Spinal cord (tissue), 10 donors: ENCODE results near the gene WBP1L. TPM values are rescaled to one million over a fixed set of nuclear protein-coding genes. Genes with fewer than 3 reads are reported as not detected.
"Not testable (repeated sequence)": the region's sequence is repeated elsewhere in the genome, so short reads cannot be mapped to it uniquely, and the experiment has no call there.

Source experiments
- DNase-seq, 6 donors: peaks; one replicate each; pipeline versions ENCODE4 v3.0.0 to v3.0.0-alpha.2; 2013 to 2015; ENCODE audit warnings: low spot score in 6 of 6, low read depth in 4 of 6
- H3K27ac ChIP-seq: one replicate; pipeline ENCODE4 v1.5.1; 2013; ENCODE audit warnings: low read depth, low read length, control low read depth
- H3K27me3 ChIP-seq: one replicate; pipeline ENCODE4 v1.6.1; 2013; ENCODE audit warnings: low read length; ENCODE audit not compliant: control insufficient read depth, insufficient read depth
- H3K36me3 ChIP-seq: one replicate; pipeline ENCODE4 v1.6.1; 2013; ENCODE audit warnings: low read length; ENCODE audit not compliant: control insufficient read depth, insufficient read depth
- H3K4me1 ChIP-seq: one replicate; pipeline ENCODE4 v1.6.1; 2013; ENCODE audit warnings: low read length; ENCODE audit not compliant: control insufficient read depth, insufficient read depth
- H3K4me3 ChIP-seq: one replicate; pipeline ENCODE4 v1.5.1; 2013; ENCODE audit warnings: low read depth, low read length, control low read depth
- H3K9me3 ChIP-seq: one replicate; pipeline ENCODE4 v1.6.1; 2013; ENCODE audit warnings: low read length; ENCODE audit not compliant: control insufficient read depth, insufficient read depth
- WGBS: methylation state at CpG from one replicate; pipeline ENCODE4 v1.1.5; 2013; ENCODE audit warnings: missing lambda C conversion rate; ENCODE audit not compliant: insufficient coverage; 5-methylcytosine and 5-hydroxymethylcytosine counted together
- polyA plus RNA-seq, 2 donors: library from polyadenylated mRNA; unstranded; fragments of 120-200 nt; gene quantifications; one replicate each; pipeline ENCODE4 v1.2.1, GENCODE V29; 2013; ENCODE audit not compliant: insufficient read length in 2 of 2
- total RNA-seq, 2 donors: library from RNA; depleted of rRNA in 1 of 2; stranded (reverse); fragments of 120-200 nt in 1 of 2; fragments of >200 nt in 1 of 2; gene quantifications; one replicate each; pipeline versions ENCODE4 v1.2.3 to v1.2.4, GENCODE V29; 2013 to 2014
- donor health status: healthy.

WBP1L gene
- total and polyA plus RNA-seq, 4 donors = 39.8 to 55.1 (median 49.2) TPM

GRCh38 chr10:102710609-102711008, 33.1 kb upstream of the WBP1L start:
- Histone ChIP-seq H3K27ac (no peak overlapping the region), H3K27me3 (no peaks in the 10 kb centered on the region), H3K4me1 (peaks cover 11% of the 10 kb centered on the region), H3K36me3 (no peaks in the 10 kb centered on the region), H3K9me3 (no peaks in the 10 kb centered on the region), H3K4me3 (no peak overlapping the region)
- DNase-seq = no peak
- WGBS = no CpG with 5 or more reads among the region's 4 CpGs

DNA sequence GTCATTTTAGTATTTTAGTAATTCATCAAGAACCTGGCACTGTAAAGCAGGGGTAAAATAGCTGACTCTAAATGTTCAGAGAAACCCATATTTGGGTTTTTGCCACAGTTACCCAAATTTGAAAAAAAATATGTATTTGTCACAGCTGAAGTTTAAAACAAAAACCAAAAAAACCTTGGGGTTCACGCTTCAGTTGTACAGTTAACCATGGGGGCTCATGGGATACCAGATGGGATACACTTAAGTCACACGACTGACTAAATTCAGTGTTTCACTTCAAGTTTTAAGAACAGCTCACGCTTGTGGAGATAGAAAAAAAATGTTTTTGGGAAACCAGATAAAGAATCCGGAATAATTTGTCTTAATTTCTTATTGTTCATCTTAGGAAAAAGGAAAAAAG, 31.7 kb upstream of the WBP1L start:
- H3K36me3 ChIP-seq = no peaks in the 10 kb centered on the region
- DNase-seq = no peak
- H3K27ac ChIP-seq = peak overlapping the region; percentile 97
- no peaks in the 10 kb centered on the region for H3K27me3 ChIP-seq
- H3K4me1 ChIP-seq = peaks cover 13% of the 10 kb centered on the region
- H3K9me3 ChIP-seq = no peaks in the 10 kb centered on the region
- 100% methylated on average over 1 of the region's 4 CpGs for WGBS
- H3K4me3 ChIP-seq = no peak overlapping the region

DNA sequence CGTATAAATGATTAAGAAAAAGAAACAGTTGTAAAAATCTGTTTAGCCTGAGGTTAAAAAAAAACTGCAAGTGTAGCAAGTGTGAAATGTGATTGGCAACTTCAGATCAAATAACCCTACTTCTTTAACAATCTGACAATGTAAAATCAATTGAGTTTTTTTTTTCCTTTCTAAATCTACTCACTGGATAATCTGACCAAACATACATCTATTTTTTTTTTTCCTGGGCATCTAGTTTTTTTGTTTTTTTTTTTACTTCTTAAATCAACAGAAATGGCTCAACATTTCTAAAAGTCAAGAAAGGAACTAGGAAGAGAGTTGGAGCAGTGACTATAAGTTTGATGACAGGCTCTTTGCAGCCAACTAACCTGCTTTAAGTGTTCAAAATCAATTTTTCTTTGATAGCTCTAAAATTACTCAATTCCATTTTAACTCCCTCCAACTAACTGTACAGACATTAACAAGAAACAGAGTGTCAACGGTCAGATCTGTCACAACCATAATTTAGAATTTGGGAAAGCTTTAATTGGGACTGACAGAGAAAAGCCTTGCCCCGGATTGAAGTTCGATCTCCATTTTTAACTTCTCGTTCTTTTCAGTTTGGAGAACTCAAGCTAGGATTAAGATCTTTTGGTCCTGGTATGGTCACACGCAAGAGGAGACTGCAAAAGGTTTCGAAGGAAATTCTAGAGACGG, 30.8 kb upstream of the WBP1L start:
- WGBS = 0% methylated on average over 3 of the region's 8 CpGs
- Histone ChIP-seq H3K36me3 (no peaks in the 10 kb centered on the region), H3K4me1 (peaks cover 13% of the 10 kb centered on the region), H3K27ac (peak overlapping the region; percentile 97), H3K4me3 (peak overlapping the region; percentile 90), H3K27me3 (no peaks in the 10 kb centered on the region), H3K9me3 (no peaks in the 10 kb centered on the region)
- DNase-seq = no peak

DNA sequence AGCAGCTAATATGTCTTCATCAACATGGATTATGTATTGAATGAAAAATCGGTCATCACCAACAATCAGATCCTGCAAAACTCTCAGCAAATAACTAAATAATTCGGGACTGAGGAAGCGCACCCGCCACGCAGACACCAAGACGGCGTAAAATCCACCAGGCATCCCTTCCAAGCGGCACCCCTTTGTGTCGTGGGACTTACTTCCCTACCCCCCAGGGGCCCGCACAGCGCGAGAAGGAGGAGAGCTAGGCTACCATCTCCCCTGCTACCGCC, 30.3 kb upstream of the WBP1L start:
- peak overlapping the region; percentile 97 for H3K27ac ChIP-seq
- no peaks in the 10 kb centered on the region for H3K27me3 ChIP-seq
- H3K9me3 ChIP-seq = no peaks in the 10 kb centered on the region
- peaks cover 17% of the 10 kb centered on the region for H3K4me1 ChIP-seq
- 0% methylated on average over 12 of the region's 13 CpGs for WGBS
- peak in 1 of 6 donors; percentile 26 for DNase-seq
- H3K4me3 ChIP-seq = peak overlapping the region; percentile 90
- H3K36me3 ChIP-seq = peaks cover 4% of the 10 kb centered on the region

DNA sequence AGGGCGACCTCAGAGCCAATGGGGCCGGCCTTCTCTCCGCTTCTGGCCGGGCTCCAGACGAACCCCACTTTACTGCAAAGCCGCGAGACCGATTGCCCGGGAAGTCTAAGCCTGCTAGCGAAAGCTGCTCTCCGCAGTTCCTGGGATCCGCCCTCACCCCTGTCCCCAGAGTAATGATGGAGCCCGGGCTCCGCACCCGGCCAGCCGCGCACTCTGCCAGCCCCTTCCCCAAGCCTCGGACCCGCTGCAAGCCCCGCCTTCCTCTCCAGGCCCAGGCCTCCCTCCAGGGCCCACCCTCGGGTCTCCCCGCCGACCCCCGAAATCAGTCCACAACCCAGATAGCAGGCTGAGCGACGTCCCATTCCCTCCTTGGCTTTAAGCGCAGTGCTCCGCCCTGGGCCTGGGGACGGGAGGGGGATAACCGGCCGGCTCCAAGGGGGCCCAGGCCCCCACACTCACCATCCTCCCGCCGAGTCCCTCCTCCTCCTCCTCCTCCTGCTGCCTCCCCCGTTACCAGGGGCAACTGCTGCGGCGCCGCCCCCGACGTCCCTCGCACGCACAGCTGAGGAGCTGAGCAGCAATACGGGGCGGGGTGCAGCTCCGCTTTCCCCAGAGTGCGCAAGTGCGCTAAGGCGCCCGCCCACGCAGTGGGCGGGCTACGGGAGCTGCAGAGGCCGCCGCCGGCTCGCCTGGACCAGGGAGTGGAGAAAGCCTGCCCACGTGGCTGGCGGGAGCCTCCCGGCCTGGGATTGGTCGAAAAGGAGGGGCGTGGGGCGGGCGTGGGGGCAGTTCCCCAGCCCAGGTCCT, 29.7 kb upstream of the WBP1L start, which contains the start of gene ARL3:
Gene ARL3 (minus strand): TSS at position 584 of the 807 bp plus-strand sequence. CDS start 122 bp downstream, at position 462.
- H3K9me3 ChIP-seq = no peaks in the 10 kb centered on the region
- WGBS = 0% methylated on average over 62 of the region's 62 CpGs
- H3K27me3 ChIP-seq = no peaks in the 10 kb centered on the region
- H3K27ac ChIP-seq = peak within 1 kb of the TSS; percentile 97
- H3K4me1 ChIP-seq = peaks cover 22% of the 10 kb centered on the region
- peak; percentile 90 to 99 (median 96) for DNase-seq
- H3K36me3 ChIP-seq = peaks cover 6% of the 10 kb centered on the region
- peak within 1 kb of the TSS; percentile 90 for H3K4me3 ChIP-seq

DNA sequence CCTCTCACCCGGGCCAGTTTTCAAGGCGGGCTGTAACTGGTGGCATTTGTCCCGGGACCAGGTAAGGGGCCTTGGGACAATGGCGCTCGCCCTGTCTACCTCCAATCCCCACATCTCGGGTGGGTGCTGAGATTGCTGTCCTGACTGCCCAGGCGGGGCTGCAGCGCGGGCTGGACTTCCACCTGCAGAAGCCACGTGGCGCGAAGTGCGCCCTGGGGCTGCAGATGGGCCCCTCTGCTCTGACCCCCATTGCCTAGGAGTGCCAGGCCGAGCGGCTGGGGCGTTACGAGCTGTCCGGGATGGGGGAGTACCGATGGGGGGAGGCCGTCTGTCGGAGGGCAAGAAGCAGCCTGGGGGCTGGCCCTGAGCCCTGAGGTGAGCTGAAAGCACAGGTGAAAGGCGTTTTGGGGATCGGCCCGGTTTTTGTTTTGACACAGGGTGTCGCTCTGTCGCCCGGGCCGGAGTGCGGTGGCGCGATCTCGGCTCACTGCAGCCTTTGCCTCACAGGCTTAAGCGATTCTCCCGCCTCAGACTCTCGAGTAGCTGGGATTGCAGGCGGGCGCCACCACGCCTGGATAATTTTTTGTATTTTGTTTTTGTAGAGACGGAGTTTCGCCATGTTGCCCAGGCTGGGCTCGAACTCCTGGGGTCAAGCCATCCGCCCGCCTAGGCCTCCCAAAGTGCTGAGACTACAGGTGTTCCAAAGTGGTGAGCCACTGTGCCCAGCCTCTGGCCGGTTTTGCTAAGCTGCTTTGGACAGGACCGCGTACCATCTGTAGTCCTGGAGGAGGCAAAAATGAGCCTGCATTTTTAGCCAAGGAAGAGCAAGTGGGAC, 28.9 kb upstream of the WBP1L start, which contains the start of gene SFXN2:
Gene SFXN2 (plus strand): TSS at position 16 of the 835 bp plus-strand sequence. CDS start 12,001 bp downstream, outside the sequence.
- 3% methylated on average over 46 of the region's 46 CpGs for WGBS
- peak in 1 of 6 donors; percentile 48 for DNase-seq
- Histone ChIP-seq H3K36me3 (peaks cover 6% of the 10 kb centered on the region), H3K4me1 (peaks cover 22% of the 10 kb centered on the region), H3K9me3 (no peaks in the 10 kb centered on the region), H3K27ac (peak within 1 kb of the TSS; percentile 97), H3K4me3 (peak within 1 kb of the TSS; percentile 90), H3K27me3 (no peaks in the 10 kb centered on the region)

GRCh38 chr10:102715880-102716279, 27.9 kb upstream of the WBP1L start:
- Histone ChIP-seq H3K36me3 (peaks cover 6% of the 10 kb centered on the region), H3K27me3 (no peaks in the 10 kb centered on the region), H3K4me1 (peaks cover 23% of the 10 kb centered on the region), H3K4me3 (no peak overlapping the region), H3K9me3 (no peaks in the 10 kb centered on the region), H3K27ac (no peak overlapping the region)
- 89% methylated on average over 1 of the region's 1 CpG for WGBS
- no peak for DNase-seq

DNA sequence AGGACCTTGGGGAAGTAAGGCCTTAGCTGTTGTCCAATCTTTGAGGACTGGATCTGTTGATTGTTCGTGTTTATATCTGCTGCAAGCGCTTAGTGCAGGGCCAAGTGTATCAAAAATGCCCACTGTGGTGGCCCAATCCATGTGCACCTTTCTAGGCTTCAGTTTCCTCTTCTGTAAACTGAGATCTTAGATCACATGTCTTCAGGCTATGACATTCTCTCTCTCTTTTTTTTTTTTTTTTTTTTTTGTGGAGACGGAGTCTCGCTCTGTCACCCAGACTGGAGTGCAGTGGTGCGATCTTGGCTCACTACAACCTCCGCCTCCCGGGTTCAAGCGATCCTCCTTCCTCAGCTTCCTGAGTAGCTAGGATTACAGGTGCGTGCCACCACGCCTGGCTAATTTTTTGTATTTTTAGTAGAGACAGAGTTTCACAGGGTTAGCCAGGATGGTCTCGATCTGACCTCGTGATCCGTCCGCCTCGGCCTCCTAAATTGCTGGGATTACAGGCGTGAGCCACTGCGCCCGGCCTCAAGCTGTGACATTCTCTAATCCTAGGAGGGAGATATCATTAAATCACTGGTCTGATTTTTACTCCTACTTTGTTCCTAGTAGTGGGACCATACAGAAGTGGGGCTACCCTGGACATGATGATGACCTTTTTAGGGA, 26.7 kb upstream of the WBP1L start:
- H3K4me3 ChIP-seq, H3K27ac ChIP-seq, DNase-seq, H3K9me3 ChIP-seq, H3K27me3 ChIP-seq, H3K36me3 ChIP-seq: not testable (repeated sequence)
- peaks cover 25% of the 10 kb centered on the region for H3K4me1 ChIP-seq
- WGBS = 84% methylated on average over 7 of the region's 18 CpGs

- Histone ChIP-seq H3K27me3 (no peaks in the 10 kb centered on the region), H3K4me3 (no peak overlapping the region), H3K27ac (peak overlapping the region; percentile 73), H3K9me3 (no peaks in the 10 kb centered on the region), H3K4me1 (peaks cover 25% of the 10 kb centered on the region), H3K36me3 (peaks cover 9% of the 10 kb centered on the region)
- 21% methylated on average over 3 of the region's 3 CpGs for WGBS
- DNase-seq = peak in 4 of 6 donors; percentile 20 to 72 (median 52)
Measured at GRCh38 chr10:102718220-102718619, 25.5 kb upstream of the WBP1L start.
